IMR-90 (cell line): Measurements from ENCODE around the gene GALNT7. TPM values are rescaled to one million over a fixed set of nuclear protein-coding genes. Genes with fewer than 3 reads are reported as not detected.

Experiments used
- ATAC-seq: fragments of 200-7000 bp; cut with Tn5 transposase; 2 replicates; pipeline ENCODE4 v1.9.1; 2020; ENCODE audit warnings: low read depth, mild to moderate bottlenecking, moderate library complexity
- BruUV-seq: library from RNA; stranded (reverse); fragments of 400-500 nt; replicated peaks from 2 replicates; lab custom pipeline; 2021; lab: Mats Ljungman, UMichigan
- CTCF ChIA-PET: fragments of 300-600 bp; formaldehyde crosslinking; extraction: SDS; loops from one replicate; lab custom pipeline; 2021; ENCODE audit warnings: antibody characterized with exemption; lab: Yijun Ruan, JAX
- POLR2A ChIA-PET: fragments of 300-600 bp; sonication (Branson Sonifier 250); formaldehyde crosslinking; loops from one replicate; lab custom pipeline; 2022; ENCODE audit warnings: antibody characterized with exemption; ENCODE audit not compliant: unreplicated experiment; lab: Charles Lee
- DNase-seq: peaks from one replicate; pipeline ENCODE4 v3.0.0; 2013
- H2AFZ ChIP-seq: replicated peaks from 2 replicates; pipeline ENCODE3; 2013; ENCODE audit warnings: low read length, mild to moderate bottlenecking; ENCODE audit not compliant: poor library complexity
- H2AK5ac ChIP-seq: 2 replicates; pipeline ENCODE4 v1.6.1; 2013; ENCODE audit warnings: low read depth, low read length, inconsistent platforms
- H2AK9ac ChIP-seq: replicated peaks from 2 replicates; pipeline ENCODE3; 2013; ENCODE audit warnings: mild to moderate bottlenecking, low read depth, low read length, moderate library complexity; ENCODE audit not compliant: poor library complexity
- H2BK120ac ChIP-seq: 2 replicates; pipeline ENCODE4 v1.6.1; 2013; ENCODE audit warnings: low read depth, low read length, inconsistent platforms
- H2BK15ac ChIP-seq: 3 replicates; pipeline ENCODE4 v1.6.1; 2013; ENCODE audit warnings: low read depth, low read length, inconsistent platforms
- H2BK20ac ChIP-seq: 2 replicates; pipeline ENCODE4 v1.6.1; 2013; ENCODE audit warnings: low read depth, mild to moderate bottlenecking, inconsistent platforms, low read length, moderate library complexity
- H2BK5ac ChIP-seq: 2 replicates; pipeline ENCODE4 v1.6.1; 2013; ENCODE audit warnings: mild to moderate bottlenecking, low read depth, low read length, inconsistent platforms; ENCODE audit not compliant: poor library complexity, severe bottlenecking
- H3K14ac ChIP-seq: replicated peaks from 2 replicates; pipeline ENCODE4 v1.6.1; 2013; ENCODE audit warnings: low read depth, low read length, inconsistent platforms
- H3K18ac ChIP-seq: 2 replicates; pipeline ENCODE4 v1.6.1; 2013; ENCODE audit warnings: low read depth, low read length, control low read depth
- H3K23ac ChIP-seq: 2 replicates; pipeline ENCODE4 v1.6.1; 2013; ENCODE audit warnings: low read depth, low read length, inconsistent platforms
- H3K27ac ChIP-seq: 2 replicates; pipeline ENCODE4 v1.5.1; 2013; ENCODE audit warnings: mild to moderate bottlenecking, control low read depth, low read length; ENCODE audit not compliant: insufficient read depth
- H3K27me3 ChIP-seq: 2 replicates; pipeline ENCODE4 v1.6.1; 2013; ENCODE audit warnings: low read length; ENCODE audit not compliant: control insufficient read depth, insufficient read depth
- H3K36me3 ChIP-seq: 2 replicates; pipeline ENCODE4 v1.6.1; 2013; ENCODE audit warnings: low read length, mixed read lengths; ENCODE audit not compliant: control insufficient read depth, insufficient read depth
- H3K4ac ChIP-seq: 2 replicates; pipeline ENCODE4 v1.6.1; 2013; ENCODE audit warnings: low read depth, low read length, inconsistent platforms
- H3K4me1 ChIP-seq: 2 replicates; pipeline ENCODE4 v1.6.1; 2013; ENCODE audit warnings: low read length, mixed read lengths; ENCODE audit not compliant: control insufficient read depth, insufficient read depth
- H3K4me2 ChIP-seq: 2 replicates; pipeline ENCODE4 v1.6.1; 2013; ENCODE audit warnings: low read depth, mild to moderate bottlenecking, control low read depth, low read length, moderate library complexity
- H3K4me3 ChIP-seq: 2 replicates; pipeline ENCODE4 v1.5.1; 2013; ENCODE audit warnings: low read depth, mild to moderate bottlenecking, control low read depth, low read length, moderate library complexity; ENCODE audit not compliant: insufficient read depth
- H3K56ac ChIP-seq: 2 replicates; pipeline ENCODE4 v1.6.1; 2013; ENCODE audit warnings: low read length, inconsistent platforms; ENCODE audit not compliant: insufficient read depth; ENCODE audit errors: extremely low read depth
- H3K79me1 ChIP-seq, 2 experiments: 2 replicates each; pipeline ENCODE4 v1.6.1; 2013; ENCODE audit warnings: low read length in 2 of 2, inconsistent platforms in 1 of 2, low read depth in 1 of 2
- H3K9ac ChIP-seq: 2 replicates; pipeline ENCODE4 v1.6.1; 2013; ENCODE audit warnings: low read depth, low read length, control low read depth
- H3K9me1 ChIP-seq: 2 replicates; pipeline ENCODE4 v1.6.1; 2013; ENCODE audit warnings: low read length, inconsistent platforms; ENCODE audit not compliant: insufficient read depth
- H3K9me3 ChIP-seq: 2 replicates; pipeline ENCODE4 v1.6.1; 2013; ENCODE audit warnings: low read length; ENCODE audit not compliant: control insufficient read depth, insufficient read depth
- H4K20me1 ChIP-seq: 2 replicates; pipeline ENCODE4 v1.6.1; 2013; ENCODE audit warnings: low read length, inconsistent platforms; ENCODE audit not compliant: insufficient read depth
- H4K5ac ChIP-seq: 2 replicates; pipeline ENCODE4 v1.6.1; 2013; ENCODE audit warnings: mild to moderate bottlenecking, low read depth, low read length, control low read depth
- H4K8ac ChIP-seq, 2 experiments: 2 replicates each; pipeline ENCODE4 v1.6.1; 2013; ENCODE audit warnings: low read depth in 2 of 2, low read length in 2 of 2, control low read depth in 1 of 2, inconsistent platforms in 1 of 2
- H4K91ac ChIP-seq: 2 replicates; pipeline ENCODE4 v1.6.1; 2013; ENCODE audit warnings: low read depth, low read length, inconsistent platforms; ENCODE audit not compliant: insufficient read depth
- FOS ChIP-seq: fragments of 150-350 bp; IDR thresholded peaks from 2 replicates; pipeline ENCODE4 v1.6.1; 2016; ENCODE audit warnings: low read depth, low read length
- RCOR1 ChIP-seq: IDR thresholded peaks from 2 replicates; pipeline ENCODE4 v1.6.1; 2012; ENCODE audit warnings: mild to moderate bottlenecking, low read length, improper control_type of control experiment; ENCODE audit not compliant: insufficient replicate concordance
- RFX5 ChIP-seq: IDR thresholded peaks from 2 replicates; pipeline ENCODE4 v1.8.0; 2012; ENCODE audit warnings: low read depth, mild to moderate bottlenecking, low read length, moderate library complexity
- WGBS, 2 experiments: methylation state at CpG; one replicate each; pipeline versions ENCODE4 v1.1.5 to v1.1.7; 2013; ENCODE audit warnings: missing lambda C conversion rate in 2 of 2; ENCODE audit not compliant: insufficient read length in 1 of 2; ENCODE audit errors: extremely low coverage in 2 of 2; 5-methylcytosine and 5-hydroxymethylcytosine counted together
- dilution Hi-C: fragments of 300-500 bp; cut with HindIII; formaldehyde crosslinking; loops from one replicate; pipeline ENCODE4 v1.14.3; 2018; ENCODE audit warnings: low sequenced_read_pairs; ENCODE audit not compliant: unreplicated experiment
- in situ Hi-C: fragments of 300-500 bp; cut with MboI; formaldehyde crosslinking; loops from 3 replicates; pipeline ENCODE4 v1.14.3; 2019; ENCODE audit warnings: low sequenced_read_pairs, inconsistent platforms, mixed read lengths
- intact Hi-C: fragments of 100-400 bp; cut with micrococcal nuclease; formaldehyde crosslinking; loops from 2 replicates; pipeline ENCODE4 v1.10.0; 2022
- polyA plus RNA-seq, 3 experiments: library from polyadenylated mRNA; depleted of rRNA; stranded (reverse); fragments of >200 nt; gene quantifications; 2 replicates each; pipeline ENCODE4 v1.2.3, GENCODE V29; 2012; ENCODE audit warnings: low replicate concordance in 1 of 3
- total RNA-seq: library from RNA; depleted of rRNA; stranded (reverse); fragments of >200 nt; gene quantifications from 2 replicates; pipeline ENCODE4 v1.2.3, GENCODE V29; 2012

The GALNT7 gene
- total and polyA plus RNA-seq, 2 of the 4 experiments (the other 2 are of a cell fraction) = 19.1 to 31.2 TPM

- Histone ChIP-seq H2AFZ (no peak overlapping the region), H2AK9ac (no peak overlapping the region), H4K91ac (no peak overlapping the region), H4K8ac (no peak overlapping the region), H3K27ac (no peak overlapping the region), H3K4me1 (peaks cover 2% of the 10 kb centered on the region; the same call in 1 of the 2 replicates), H3K56ac (no peak overlapping the region), H4K5ac (no peak overlapping the region), H3K14ac (no peak overlapping the region), H3K4ac (no peak overlapping the region), H3K79me1 (peaks cover 0 to 12% of the 10 kb centered on the region in 2 experiments; a peak in 2 of 4 replicates), H3K9me3 (no peaks in the 10 kb centered on the region), H2BK15ac (no peak overlapping the region), H3K9ac (no peak overlapping the region), H3K9me1 (no peaks in the 10 kb centered on the region), H3K4me2 (peak overlapping the region; percentile 8; the same call in 1 of the 2 replicates), H3K36me3 (no peaks in the 10 kb centered on the region), H2BK120ac (0 out of 2 replicates have a peak overlapping the region, but pooled peaks have one; percentile 9), H2BK5ac (peak overlapping the region; percentile 45), H3K18ac (no peak overlapping the region), H3K4me3 (no peak overlapping the region), H3K27me3 (no peaks in the 10 kb centered on the region), H2AK5ac (no peak overlapping the region), H3K23ac (no peak overlapping the region), H4K20me1 (no peaks in the 10 kb centered on the region), H2BK20ac (no peak overlapping the region; the same call in 1 of the 2 replicates)
- CTCF ChIA-PET = interaction anchor here (1.5 kb wide), 1 partner anchor 13 kb away, joined by 4 read pairs; the partner anchor contains the start of gene GALNT7
- in situ Hi-C loops (no loop called here), dilution Hi-C loops (no loop called here), intact Hi-C loops (loop anchor here (1.0 kb wide), 1 partner anchor 23 kb away; no protein-coding TSS in a partner anchor)
- DNase-seq = peak; percentile 80
- peak; percentile 76 for ATAC-seq
- no CpG with 5 or more reads among the region's 3 CpGs for WGBS, 2 experiments
- POLR2A ChIA-PET = no interaction called here
- no TSS peak for BruUV-seq
- TF ChIP-seq FOS (0 out of 2 replicates have a peak, but pooled peaks have one; percentile 18), RCOR1 (no peak), RFX5 (no peak)
These were observed 13.2 kb downstream of the GALNT7 start for GRCh38 chr4:173181848-173182247.
